Esophagus squamous epithelium (tissue), 4 donors: ENCODE results near the gene NOL6.

ENCODE experiments used
- POLR2A ChIP-seq, 4 donors: fragments of 450-650 bp; IDR thresholded peaks; one replicate each; pipeline ENCODE4 v1.6.1; 2017; ENCODE audit warnings: antibody characterized with exemption in 4 of 4, mild to moderate bottlenecking in 4 of 4, moderate library complexity in 3 of 4
- TF ChIP-seq, protein P1 (sequence below), 6 experiments: fragments of 450-650 bp in 4 of 6; fragments of 200-600 bp in 2 of 6; sonication (generic) in 2 of 6; IDR thresholded peaks; one replicate each; pipeline ENCODE4 v1.5.1; 2016 to 2019; ENCODE audit warnings: antibody characterized with exemption in 6 of 6, mild to moderate bottlenecking in 4 of 6, moderate library complexity in 4 of 6

DNA sequence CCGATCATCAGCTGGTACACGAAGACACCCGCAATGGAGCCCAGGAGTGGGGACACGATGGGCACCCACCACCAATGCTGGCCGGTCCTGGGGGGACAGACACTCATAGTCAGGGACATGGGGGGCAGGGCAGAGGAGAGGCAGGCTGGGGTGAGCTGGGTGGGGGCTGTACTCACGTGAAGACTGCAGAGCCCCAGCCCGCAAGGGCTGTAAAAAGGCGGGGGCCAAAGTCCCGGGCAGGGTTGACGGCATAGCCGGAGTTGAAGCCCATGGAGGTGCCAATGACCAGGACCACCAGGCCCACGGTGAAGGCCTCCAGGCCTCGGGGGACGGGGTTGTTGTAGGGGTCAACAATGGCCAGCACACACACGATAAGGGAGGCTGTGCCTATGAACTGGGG lies 31.6 kb downstream of the NOL6 start:
- TF ChIP-seq, protein P1, sequence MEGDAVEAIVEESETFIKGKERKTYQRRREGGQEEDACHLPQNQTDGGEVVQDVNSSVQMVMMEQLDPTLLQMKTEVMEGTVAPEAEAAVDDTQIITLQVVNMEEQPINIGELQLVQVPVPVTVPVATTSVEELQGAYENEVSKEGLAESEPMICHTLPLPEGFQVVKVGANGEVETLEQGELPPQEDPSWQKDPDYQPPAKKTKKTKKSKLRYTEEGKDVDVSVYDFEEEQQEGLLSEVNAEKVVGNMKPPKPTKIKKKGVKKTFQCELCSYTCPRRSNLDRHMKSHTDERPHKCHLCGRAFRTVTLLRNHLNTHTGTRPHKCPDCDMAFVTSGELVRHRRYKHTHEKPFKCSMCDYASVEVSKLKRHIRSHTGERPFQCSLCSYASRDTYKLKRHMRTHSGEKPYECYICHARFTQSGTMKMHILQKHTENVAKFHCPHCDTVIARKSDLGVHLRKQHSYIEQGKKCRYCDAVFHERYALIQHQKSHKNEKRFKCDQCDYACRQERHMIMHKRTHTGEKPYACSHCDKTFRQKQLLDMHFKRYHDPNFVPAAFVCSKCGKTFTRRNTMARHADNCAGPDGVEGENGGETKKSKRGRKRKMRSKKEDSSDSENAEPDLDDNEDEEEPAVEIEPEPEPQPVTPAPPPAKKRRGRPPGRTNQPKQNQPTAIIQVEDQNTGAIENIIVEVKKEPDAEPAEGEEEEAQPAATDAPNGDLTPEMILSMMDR (IDR thresholded peaks at IDR 0.05) = no peak
- TF ChIP-seq POLR2A (IDR thresholded peaks at IDR 0.05) = no peak
